ENCODE measurements around the gene CAPZB.

The CAPZB gene

DNA sequence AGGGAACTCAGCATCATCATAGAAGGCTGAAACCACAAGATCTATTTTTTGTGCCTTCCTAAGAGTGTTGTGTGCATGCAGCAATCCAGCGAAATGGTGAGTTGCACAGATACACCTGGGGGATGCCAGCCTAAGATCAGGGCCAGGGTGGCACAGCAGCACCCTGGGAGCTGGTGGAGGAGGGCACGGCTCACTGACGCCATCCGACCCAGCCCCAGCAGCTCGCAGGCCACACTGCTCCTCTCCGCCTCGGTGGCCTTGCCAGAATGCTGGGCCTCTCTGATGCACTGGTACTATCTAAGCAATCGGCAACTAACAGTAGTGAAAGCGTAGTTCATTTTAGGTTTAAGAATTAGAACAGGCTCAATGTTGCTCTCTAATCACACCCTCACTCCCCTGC lies 37.8 kb downstream of the CAPZB start:
- no peak for DNase-seq

DNA sequence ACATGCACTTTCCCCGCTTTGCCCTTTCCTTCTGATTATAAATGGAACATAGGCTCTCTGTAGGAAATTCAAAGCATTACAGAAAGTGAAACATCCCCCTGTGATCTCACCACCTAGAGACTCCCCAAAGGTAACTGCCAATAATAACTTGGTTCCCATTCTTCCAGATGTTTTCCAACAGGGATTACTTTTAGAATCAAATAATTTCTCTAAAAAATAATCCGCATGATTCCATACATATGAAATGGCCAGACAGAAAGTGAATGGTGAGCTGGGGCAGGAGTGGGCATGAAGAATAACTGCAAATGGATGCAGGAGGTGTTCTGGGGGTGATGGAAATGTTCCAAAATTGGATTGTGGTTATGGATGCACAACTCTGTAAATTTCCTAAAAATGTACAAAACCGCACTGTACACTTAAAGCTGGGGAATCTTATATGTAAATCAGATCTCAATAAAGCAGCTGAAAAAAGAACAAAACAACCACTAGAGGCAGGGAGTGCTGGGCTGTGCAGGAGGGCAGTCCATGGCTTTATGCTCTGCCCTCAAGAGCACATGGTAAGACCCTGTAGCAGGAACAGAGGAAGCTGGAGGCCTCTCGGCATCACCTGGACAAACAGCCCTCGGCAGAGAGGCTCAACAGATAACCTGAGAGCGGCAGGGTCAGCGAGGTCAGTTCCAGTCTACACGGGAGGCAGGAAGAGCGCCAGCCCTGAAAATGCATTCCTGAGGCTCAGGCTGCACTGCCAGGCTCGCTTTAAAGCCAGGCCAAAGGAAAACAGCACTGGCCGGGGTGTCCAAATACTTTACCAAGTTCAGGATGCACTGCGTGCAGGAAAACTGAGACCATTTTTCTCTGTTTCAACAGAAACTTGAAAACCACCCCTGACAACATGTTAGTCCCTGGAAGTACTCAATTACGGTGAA lies 39.7 kb downstream of the CAPZB start:
- no peak for DNase-seq

DNA sequence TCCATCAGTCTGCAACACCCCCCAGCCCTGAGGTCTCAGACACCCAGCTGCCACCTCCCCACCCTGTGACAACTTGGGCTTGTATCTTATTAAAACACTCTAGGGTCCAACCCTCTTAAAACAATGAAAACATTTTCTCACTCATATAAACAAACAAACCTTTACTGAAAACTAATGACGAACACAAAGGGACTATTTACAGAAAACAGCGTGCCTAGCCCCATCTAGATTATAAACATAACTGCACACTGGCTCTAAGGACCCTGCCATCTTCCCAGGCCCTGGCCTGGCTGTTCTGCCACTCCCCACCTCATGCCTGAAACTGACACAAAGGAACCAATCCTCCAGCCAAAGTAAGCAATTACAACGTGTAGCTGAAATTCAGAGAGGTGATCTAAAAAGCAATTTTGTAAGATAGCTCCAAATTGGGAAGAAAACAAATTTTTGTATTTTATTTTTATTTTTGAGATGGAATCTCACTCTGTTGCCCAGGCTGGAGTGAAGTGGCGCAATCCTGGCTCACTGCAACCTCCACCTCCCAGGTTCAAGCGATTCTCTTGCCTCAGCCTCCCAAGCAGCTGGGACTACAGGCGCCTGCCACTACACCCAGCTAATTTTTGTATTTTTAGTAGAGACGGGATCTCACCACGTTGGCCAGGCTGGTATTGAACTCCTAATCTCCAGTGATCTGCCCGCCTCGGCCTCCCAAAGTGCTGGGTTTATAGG lies 40.9 kb downstream of the CAPZB start:
- DNase-seq, result no peak

DNA sequence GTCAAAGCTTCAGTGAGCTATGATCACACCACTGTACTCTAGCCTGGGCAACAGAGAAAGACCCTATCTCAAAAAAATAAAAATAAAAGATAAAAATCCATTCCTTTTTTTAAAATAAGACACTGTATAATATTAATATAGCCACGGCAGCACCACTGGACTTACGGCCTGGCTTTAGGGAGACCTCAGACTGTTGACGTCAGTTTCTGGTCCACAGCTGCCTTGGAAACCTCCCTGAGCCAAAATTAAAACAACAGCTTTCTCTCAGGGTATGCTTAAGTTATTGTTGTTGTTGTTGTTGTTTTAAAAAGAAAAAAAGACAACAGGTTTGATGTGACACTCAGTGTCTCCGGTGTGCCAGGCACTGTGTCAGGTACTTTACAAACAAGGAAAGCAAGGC lies 42.0 kb downstream of the CAPZB start:
- no peak for DNase-seq

DNA sequence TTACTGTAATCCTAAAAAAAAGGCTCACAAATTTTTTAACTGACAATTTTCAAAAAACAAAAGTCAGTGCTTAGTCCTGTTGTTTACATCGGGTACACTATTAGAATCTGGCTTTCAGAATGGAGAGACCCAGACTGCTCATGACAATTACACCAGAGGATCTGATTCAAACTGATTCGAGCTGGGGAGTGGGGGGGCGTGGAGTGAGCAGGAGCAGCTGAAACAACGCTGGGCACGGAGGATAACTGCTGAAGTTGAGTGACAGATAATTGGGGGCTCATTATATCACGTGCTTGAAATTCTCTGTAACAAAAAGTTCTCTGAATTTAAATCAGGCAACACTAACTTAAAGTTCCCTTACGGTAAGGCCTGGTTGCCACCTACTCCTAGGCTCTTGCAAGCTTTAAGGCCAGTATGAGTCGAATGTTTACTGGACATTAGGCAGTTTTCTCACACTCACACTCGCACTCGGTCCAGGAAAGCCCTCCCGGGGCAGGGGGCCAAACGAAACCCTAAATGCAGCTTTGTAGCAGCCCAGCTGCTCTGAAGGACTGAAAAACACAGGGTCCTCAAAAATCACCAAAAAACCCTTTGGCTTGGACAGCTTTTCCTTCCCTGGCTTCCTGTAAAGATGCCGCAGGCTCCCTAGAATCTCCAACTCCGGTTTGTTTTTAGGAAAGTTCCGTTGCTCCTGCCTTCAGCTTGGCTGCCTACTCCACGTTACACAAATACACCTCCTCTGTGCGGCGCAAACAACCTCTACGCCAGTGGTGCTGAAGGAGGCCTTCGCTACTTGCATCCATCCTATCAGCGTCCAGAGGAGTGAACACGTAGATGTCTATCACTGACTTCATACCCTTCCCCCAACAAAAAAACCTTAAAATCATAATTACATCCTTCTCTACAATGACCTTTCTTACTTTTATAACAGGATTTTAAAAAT lies 42.9 kb downstream of the CAPZB start:
- no peak for DNase-seq

DNA sequence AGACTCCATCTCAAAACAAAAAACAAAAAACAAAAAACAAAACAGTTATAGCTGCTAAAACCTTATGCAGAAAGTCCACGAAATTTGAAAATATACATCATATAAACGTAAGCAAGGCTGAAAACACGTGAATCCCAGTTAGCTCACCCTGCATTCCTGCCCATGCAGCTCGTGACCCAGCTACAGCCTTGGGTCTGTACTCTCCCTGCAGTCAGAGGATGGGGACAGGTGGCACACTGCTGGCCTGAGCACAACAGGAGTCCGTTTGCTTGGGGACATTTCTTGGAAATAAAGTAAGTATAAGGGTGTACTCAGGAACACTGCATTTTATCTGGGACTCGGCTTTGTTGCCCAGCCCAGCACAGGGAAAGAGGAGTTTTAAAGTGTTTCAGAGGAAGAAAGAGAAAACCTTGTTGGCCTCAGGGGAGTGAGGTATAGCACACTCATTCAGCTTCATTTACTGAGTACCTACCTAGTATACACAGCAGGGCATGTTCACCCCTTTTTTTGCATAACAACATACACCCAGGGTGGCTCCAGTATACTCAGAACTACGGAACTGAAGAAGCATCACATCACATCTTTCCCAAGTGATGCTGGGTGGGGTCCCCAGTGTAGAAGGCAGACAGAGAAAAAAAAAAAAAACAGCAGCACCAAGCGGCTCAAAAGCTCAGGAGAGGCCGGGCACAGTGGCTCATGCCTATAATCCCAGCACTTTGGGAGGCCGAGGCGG lies 44.1 kb downstream of the CAPZB start:
- no peak for DNase-seq

DNA sequence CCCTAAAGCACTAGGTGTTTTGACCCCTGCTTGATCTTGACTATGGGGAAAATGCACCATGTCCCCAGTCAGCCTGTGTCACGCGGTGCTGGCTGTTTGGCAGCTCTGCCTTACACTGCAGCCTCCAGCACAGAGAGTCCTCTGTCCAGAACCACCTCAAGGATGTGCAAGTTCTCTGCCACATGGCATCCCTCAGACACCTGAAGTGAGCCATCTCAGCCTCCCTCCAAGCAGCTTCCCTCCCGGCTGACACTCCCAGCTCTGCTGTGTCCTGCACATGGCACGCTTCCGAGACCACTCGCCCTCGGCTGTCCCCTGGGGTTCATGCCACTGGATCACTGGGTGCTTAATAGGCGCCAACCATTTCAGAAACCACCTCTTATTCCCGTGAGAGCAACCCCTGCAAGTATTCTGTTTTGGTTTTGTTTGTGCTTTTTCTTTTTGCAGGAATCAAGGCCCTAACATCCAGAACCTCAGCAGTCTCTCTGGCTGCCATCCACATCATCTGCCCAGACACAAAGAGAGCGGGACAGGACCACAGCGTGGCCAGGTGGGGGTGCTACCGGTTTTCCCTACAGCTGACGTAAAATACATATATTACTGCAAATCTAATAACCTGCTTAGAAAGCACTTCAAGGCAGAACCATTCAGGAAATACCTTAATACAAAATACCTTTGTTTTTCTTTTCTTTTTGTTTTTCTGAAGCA lies 45.7 kb downstream of the CAPZB start:
- DNase-seq, result peak; percentile 56

DNA sequence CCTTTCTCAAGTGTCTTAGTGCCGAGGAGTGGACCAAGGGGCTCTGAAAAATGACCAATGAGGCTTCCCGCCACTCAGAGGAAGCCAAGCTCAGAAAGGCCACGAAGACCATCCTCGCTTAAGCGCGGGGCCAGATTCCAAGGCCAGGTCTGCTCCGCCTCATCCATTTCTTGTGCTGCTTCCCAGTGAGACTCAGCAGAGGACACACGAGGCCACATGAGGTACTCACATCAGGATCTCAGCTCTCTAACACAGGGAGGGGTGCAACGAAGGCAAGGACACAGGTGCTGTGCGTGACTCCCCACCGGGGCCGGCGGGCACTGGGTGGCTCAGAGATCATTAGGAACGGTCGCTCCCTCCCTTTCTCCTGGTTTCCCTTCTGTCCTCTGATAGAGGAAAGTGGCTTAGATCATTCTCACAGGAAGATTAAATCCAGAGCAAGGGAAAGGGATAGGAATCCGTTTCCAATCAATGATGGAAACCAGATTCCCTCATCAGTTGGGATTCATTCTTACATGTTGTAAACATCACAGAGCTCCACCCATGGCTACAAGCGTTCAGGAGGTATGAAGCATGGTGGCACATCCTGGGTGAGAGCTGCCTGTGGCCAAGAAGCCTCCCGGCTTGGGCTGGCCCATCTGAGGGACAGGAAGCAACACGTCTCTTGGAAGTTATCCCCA lies 46.7 kb downstream of the CAPZB start:
- DNase-seq, result no peak

DNA sequence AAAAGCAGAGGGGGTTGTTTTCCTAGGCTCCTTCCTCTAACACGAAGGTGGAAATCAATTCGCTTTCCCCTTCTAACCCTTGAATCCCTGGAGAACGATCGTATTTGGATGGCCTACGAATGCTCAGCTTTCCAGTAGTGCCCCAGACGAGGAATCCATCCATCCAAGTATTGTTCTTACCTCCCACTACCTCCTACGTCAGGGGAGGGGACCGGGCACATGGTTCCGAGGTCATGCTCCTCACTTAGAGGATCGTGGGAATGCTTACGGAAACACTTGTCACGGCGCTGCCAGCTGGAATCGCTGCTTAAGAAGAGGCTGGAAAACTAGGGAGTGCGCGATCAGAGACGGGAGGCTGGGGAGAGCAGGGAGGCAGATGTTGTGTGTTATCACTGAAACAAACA lies 47.4 kb downstream of the CAPZB start:
- DNase-seq, result no peak

DNA sequence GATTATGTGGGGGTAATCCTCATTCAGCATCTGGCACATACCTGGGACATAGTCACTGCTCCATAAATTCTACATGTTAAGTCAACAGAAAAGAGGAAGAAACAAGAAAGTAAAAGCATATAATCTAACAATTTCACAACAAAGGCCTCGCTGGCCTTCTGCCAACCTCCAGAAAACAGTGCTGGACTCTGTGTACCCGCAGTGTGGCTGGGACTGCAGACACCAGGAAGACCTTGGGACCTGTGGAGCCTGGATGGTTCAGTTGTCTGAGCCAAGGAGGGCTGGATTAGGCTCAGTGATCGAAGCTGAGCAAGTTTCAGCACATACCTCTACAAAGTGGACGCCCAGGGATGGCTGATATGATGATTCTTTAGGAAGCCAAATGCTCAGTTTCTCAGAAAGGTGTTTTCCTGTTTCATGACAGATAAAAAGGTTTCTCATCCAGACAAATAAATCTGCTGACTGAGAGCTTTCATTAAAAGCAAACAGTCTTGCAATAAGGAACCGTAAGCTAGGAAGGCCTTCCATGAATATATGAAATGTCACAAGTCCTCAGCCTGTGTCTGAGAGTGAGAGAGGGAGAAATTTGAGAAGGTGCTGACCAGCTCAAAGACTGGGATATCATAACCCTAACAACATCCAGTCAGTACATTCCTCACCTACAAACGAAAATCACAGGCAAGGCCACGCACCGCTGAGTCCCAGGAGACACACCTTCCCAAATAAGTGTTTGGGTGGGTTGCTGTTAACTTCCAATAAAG lies 48.4 kb downstream of the CAPZB start:
- no peak for DNase-seq

DNA sequence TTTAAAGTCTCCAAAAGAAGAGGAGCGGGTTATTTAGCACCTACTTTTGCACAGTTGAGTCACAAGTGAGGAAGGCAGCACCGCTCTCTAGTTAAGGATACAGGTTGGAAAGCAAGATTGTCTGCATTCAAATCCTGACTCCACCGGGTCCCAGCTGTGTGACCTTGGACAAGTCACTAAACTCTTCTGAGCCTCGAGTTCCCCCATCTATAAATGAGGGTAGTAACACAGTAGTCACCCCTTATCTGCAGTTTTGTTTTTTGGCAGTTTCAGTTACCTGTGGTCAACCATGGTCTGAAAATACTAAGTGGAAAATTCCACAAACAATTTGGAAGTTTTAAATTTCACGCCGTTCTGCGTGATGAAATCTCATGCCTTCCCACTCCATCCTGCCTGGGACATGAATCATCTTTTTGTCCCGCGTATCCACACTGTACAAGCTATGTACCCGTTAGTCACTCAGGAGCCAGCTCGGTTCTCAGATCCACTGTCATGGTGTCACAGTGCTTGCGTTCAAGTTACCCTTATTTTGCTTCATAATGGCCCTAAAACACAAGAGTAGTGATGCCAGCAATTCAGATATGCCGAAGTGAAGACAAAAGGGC lies 49.4 kb downstream of the CAPZB start:
- no peak for DNase-seq

DNA sequence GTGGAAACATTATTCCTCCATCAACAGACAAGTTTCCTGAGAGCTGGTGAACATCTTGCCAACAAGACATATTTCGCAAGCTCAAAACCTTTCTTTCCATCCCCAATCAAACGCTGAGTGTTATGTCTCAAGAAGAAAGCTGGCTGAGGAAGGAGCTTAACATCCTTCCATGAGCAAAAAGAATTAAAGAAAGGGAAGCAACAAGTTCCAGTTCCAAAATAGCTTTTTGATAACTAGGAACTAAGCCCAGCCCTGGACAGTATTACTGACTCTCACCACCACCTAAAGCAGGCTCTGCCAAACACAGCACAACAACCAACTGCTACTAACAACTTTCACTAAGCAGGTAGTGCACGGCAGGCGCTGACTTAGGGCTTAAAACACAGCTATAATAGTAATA lies 50.2 kb downstream of the CAPZB start:
- DNase-seq, result no peak

DNA sequence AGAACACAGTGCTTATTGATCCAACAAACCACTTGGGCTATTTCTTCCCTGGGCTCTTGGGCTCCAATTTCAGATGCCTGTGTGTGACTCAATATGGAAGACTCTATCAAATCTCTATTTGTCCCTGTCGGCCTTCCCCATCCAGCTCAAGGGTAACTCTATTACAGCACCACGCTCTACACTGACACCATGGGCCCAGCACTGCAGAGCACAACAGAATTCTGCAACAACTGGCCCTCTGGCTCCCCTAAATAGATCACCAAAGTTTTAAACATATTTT lies 51.7 kb downstream of the CAPZB start:
- DNase-seq, result no peak

DNA sequence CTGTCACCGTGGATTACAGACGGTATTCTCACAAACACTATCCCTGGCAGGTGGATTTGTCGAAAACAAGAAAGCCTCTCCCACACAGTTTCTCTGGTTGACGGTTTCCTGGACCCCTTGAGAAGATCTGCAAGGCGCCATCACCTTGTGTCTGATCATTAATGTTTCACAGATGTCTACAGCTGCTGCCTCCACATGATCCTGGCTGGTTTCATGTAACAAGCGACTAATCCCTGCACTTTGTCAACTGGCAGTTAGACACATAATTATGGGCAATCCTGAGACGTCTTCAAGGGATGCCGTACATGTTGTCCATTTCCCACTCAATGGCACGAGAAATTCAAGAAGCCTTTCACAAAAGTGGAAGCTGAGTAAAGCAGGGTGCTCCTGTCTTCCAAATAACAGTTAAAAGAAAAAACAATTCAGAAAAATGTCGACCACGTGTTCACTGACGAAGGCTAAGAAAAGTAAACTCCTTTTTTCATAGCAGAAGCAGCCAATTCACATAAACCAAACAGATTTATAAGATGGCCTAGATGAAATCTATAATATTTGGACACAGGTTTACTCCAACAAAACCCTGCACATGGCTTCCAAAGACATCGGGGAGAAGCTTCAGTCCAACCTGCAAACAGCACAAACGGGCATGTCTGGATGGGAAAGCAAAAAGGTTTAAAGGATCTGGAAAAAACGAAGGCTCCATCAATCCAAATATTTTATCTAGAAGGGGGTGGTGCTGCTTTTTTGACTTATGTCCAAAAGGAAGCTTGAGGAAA lies 52.2 kb downstream of the CAPZB start:
- DNase-seq, result no peak

DNA sequence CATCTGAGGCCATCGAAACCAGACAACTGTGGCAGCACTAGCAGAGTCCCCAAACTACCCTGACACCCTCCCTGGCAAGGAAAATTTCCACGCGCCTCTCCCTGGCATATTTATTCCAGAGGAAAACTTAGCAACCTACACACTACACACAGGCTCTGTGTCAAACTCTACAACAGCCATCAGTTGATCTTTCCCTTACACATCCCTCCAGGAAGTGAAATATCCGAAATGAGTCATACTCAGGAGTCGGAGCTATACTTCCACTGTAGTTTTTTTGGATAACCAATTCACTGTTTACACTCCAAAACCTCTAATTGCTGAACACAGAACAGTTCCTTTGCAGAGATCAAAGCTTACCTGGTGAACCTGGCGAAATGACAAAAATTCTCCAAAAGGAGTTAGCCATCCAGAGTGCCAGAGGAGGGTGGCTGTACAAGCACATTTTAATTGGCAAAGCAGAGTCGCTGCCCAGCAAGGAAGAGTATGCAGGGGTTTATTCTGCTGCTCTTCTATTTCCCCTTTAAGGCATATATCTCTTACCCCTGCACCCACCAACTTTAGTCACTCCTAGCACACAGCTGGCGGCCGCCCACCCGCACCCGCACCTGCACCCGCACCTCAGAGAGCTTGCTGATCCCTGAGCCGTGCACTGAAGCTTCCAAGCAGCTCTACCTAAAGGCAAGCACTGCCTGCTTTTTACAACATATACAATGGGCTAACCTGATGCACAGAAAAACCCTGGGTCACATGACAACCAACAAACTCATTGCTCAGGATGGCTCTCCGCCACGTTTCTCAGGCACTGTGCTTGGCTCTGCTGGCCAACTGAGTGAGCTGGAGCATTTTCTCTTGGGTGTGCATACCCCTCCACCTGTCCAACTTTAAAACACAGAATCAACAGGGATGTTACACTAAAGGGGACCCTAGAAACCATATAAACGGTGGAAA lies 54.9 kb downstream of the CAPZB start:
- DNase-seq, result no peak

DNA sequence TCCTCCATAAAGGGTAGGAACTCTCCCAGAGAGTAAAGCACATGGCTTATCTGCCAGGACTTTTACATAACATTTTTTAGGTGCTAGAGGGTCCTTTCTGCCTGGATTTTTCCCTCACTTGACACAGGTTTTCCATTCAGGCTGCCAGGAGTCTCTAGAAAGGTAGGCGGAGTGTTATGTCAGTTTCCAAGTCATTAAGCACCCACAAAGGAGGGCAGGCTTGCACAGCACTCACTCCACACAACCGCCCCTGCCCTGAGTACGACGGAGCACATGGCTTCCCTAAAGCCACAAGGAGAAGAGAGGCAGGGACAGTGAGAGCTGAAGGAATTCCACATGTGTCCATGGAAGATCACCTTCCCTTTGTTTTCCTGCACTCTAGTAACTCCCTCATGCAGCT lies 55.7 kb downstream of the CAPZB start:
- no peak for DNase-seq

DNA sequence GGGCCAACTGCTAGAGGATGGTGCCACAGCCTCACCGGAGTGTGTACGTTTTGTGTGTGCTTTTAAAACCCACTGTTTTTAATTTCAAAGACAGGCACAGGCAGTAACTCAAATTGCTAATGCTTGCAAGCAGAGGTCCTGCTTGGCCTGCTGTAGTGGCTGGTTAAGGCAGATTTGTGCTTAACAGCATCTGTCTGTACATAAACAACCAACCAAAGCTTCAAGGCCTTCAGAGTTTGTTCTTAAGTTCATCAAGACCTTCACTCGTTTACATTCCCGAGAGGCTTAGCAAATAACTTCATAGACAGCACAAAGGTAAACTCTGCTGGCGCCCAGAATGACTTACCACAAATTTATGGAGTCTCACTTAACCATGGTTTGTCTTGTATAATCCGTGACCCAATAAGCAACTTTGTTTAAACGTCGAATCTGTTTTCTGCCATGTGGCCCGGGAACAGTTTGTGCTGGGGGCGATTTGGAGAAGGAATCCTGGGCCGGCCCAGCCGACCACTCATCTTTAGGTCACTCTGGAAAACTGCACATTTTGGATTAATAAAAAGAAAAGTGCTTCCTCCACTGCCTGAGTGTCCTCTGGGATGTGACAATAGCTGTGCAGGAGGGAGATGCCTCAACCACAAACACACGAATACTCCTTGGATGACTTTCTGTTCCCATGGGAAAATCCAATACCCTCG lies 58.1 kb downstream of the CAPZB start:
- DNase-seq, result no peak
